Sigmoid colon (tissue), 7 donors: ENCODE data around the gene RPS15. TPM values are rescaled to one million over a fixed set of nuclear protein-coding genes. Genes with fewer than 3 reads are reported as not detected.

Experiments used
- DNase-seq: peaks from one replicate; pipeline ENCODE4 v3.0.0-alpha.2; 2019
- H3K27ac ChIP-seq, 4 donors: fragments of 200-600 bp; sonication (generic); one replicate each; pipeline ENCODE4 v1.5.1; 2016 to 2019; ENCODE audit warnings: mild to moderate bottlenecking in 1 of 4
- H3K27me3 ChIP-seq, 3 donors: fragments of 200-600 bp; sonication (generic); one replicate each; pipeline ENCODE4 v1.5.1; 2019; ENCODE audit warnings: mild to moderate bottlenecking in 1 of 3
- H3K36me3 ChIP-seq, 4 donors: fragments of 200-600 bp; sonication (generic); one replicate each; pipeline ENCODE4 v1.5.1; 2016 to 2019
- H3K4me1 ChIP-seq, 4 donors: fragments of 200-600 bp; sonication (generic); one replicate each; pipeline ENCODE4 v1.5.1; 2017 to 2019
- H3K4me3 ChIP-seq, 4 donors: fragments of 200-600 bp; sonication (generic); one replicate each; pipeline ENCODE4 v1.5.1; 2017 to 2019; ENCODE audit warnings: mild to moderate bottlenecking in 2 of 4, moderate library complexity in 1 of 4
- H3K9me3 ChIP-seq, 4 donors: fragments of 200-600 bp in 3 of 4; sonication (generic) in 3 of 4; one replicate each; pipeline versions ENCODE4 v1.5.1 to v1.6.1; 2013 to 2019
- EP300 ChIP-seq, 4 donors: sonication (generic); formaldehyde crosslinking; IDR thresholded peaks; one replicate each; pipeline ENCODE4 v1.6.1; 2017; ENCODE audit warnings: antibody characterized with exemption in 4 of 4
- POLR2A ChIP-seq, 2 donors: fragments of 450-650 bp; IDR thresholded peaks; one replicate each; pipeline ENCODE4 v1.6.1; 2016; ENCODE audit warnings: antibody characterized with exemption in 2 of 2, mild to moderate bottlenecking in 2 of 2, moderate library complexity in 2 of 2
- POLR2AphosphoS5 ChIP-seq, 4 donors: sonication (generic); formaldehyde crosslinking; IDR thresholded peaks; one replicate each; pipeline ENCODE4 v1.6.1; 2017; ENCODE audit warnings: antibody characterized with exemption in 4 of 4
- WGBS, 2 donors: extraction: QIAGEN DNeasy Blood & Tissue Kit; methylation state at CpG; one replicate each; pipeline ENCODE4 v1.1.7; 2013; 5-methylcytosine and 5-hydroxymethylcytosine counted together
- intact Hi-C: fragments of 100-400 bp; cut with DNase I; formaldehyde crosslinking; loops from one replicate; pipeline ENCODE4 v1.15.1; 2023
- polyA plus RNA-seq, 3 donors: library from polyadenylated mRNA; stranded (reverse); fragments of 200-250 nt; gene quantifications; one replicate each; pipeline ENCODE4 v1.2.3, GENCODE V29; 2013
- total RNA-seq, 4 donors: library from RNA; depleted of rRNA; stranded (reverse); fragments of >200 nt; gene quantifications; one replicate each; pipeline ENCODE4 v1.1.0, GENCODE V29; 2016
- TF ChIP-seq, protein P1 (sequence below), 4 experiments: fragments of 450-650 bp in 3 of 4; fragments of 200-600 bp in 1 of 4; IDR thresholded peaks; one replicate each; pipeline ENCODE4 v1.5.1; 2016 to 2019; ENCODE audit warnings: antibody characterized with exemption in 4 of 4, mild to moderate bottlenecking in 3 of 4, moderate library complexity in 2 of 4
- donor health status: healthy with polysubstance abuse.
- donor health status: Bipolar disorder and iron deficiency.
- donor health status: healthy.

The RPS15 gene
- total and polyA plus RNA-seq, 7 donors, result 2,516 to 5,641 (median 3,724) TPM

- Histone ChIP-seq H3K27ac (no peak overlapping the region), H3K27me3 (peaks cover 32 to 42% (median 36%) of the 10 kb centered on the region in 3 donors), H3K4me1 (peaks cover 0 to 24% (median 16%) of the 10 kb centered on the region in 4 donors), H3K4me3 (no peak overlapping the region), H3K36me3 (peaks cover 0 to 11% (median 3%) of the 10 kb centered on the region in 4 donors), H3K9me3 (no peaks in the 10 kb centered on the region)
- no peak for DNase-seq
- no peak for TF ChIP-seq POLR2A (IDR thresholded peaks at IDR 0.05)
- no peak for TF ChIP-seq EP300 (IDR thresholded peaks at IDR 0.05)
- TF ChIP-seq, protein P1, sequence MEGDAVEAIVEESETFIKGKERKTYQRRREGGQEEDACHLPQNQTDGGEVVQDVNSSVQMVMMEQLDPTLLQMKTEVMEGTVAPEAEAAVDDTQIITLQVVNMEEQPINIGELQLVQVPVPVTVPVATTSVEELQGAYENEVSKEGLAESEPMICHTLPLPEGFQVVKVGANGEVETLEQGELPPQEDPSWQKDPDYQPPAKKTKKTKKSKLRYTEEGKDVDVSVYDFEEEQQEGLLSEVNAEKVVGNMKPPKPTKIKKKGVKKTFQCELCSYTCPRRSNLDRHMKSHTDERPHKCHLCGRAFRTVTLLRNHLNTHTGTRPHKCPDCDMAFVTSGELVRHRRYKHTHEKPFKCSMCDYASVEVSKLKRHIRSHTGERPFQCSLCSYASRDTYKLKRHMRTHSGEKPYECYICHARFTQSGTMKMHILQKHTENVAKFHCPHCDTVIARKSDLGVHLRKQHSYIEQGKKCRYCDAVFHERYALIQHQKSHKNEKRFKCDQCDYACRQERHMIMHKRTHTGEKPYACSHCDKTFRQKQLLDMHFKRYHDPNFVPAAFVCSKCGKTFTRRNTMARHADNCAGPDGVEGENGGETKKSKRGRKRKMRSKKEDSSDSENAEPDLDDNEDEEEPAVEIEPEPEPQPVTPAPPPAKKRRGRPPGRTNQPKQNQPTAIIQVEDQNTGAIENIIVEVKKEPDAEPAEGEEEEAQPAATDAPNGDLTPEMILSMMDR (IDR thresholded peaks at IDR 0.05), result no peak
- no peak for TF ChIP-seq POLR2AphosphoS5 (IDR thresholded peaks at IDR 0.05)
- WGBS, 2 donors, result 79 to 80% methylated on average over 9 of the region's 9 CpGs
- intact Hi-C loops, result loop anchor here (10.0 kb wide), 1 partner anchor 305 kb away; no protein-coding TSS in a partner anchor
Observed at GRCh38 chr19:1459479-1459878, 21.3 kb downstream of the RPS15 start.

DNA sequence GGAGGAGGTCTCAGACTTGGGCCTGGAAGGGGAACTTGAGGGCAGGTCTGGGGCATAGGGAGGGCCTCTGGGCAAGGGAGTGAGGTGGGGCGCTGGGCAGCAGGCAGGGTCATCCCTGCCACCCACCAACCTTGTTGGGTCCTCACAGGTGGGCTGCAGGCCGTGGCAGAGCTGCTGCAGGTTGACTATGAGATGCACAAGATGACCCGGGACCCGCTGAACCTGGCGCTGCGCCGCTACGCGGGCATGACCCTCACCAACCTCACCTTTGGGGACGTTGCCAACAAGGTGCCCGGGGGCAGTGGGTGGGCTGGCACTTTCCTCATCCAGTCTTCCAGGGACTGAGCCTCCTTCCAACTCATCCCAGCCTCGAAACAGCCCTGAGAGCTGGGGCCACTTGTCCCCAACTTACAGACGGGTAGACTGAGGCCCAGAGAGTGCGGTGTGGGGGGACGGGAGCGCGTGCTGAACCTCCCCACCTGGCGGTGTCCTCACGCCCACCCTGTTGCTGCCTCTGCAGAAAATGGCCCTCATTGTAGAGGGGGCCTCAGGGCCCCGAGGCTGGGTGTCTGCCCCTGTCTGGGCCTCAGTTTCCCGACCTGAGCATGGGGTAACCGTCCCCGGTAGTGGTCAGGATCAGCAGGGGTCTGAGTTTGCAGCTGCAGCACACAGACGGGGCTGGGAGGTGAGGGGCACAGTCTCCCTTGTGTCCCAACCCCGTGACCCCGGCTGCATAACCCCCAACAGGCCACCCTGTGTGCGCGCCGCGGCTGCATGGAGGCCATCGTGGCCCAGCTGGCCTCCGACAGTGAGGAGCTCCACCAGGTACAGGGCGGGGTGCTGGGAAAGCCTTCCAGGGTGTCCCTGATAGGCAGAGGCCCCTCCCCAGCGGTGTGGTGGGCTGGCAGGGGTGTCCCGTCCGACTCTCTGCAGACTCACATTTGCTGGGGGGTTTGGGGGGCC, 22.1 kb downstream of the RPS15 start:
- peaks cover 0 to 11% (median 3%) of the 10 kb centered on the region in 4 donors for H3K36me3 ChIP-seq
- H3K9me3 ChIP-seq, result no peaks in the 10 kb centered on the region
- peaks cover 26 to 42% (median 36%) of the 10 kb centered on the region in 3 donors for H3K27me3 ChIP-seq
- H3K4me3 ChIP-seq, result no peak overlapping the region
- no peak for DNase-seq
- no peak overlapping the region for H3K27ac ChIP-seq
- TF ChIP-seq POLR2AphosphoS5 (IDR thresholded peaks at IDR 0.05) (no peak), EP300 (IDR thresholded peaks at IDR 0.05) (no peak), POLR2A (IDR thresholded peaks at IDR 0.05) (no peak)
- TF ChIP-seq, protein P1 (IDR thresholded peaks at IDR 0.05), result no peak
- intact Hi-C loops, result no loop called here
- 94 to 95% methylated on average over 36 of the region's 36 CpGs for WGBS, 2 donors
- peaks cover 0 to 21% (median 14%) of the 10 kb centered on the region in 4 donors for H3K4me1 ChIP-seq

DNA sequence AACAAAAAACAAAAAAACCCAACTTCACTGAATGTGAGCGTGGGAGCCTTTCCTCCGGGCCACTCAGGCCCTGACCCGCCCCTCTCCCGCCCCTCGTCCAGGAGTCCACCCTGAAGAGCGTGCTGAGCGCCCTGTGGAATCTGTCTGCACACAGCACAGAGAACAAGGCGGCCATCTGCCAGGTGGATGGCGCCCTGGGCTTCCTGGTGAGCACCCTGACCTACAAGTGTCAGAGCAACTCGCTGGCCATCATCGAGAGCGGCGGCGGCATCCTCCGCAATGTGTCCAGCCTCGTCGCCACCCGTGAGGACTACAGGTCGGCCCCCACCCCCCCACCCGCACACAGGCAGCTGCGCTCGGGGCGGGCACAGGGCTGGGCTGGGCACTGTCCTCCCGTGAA, 23.7 kb downstream of the RPS15 start:
- intact Hi-C loops, result no loop called here
- Histone ChIP-seq H3K36me3 (peaks cover 0 to 11% (median 3%) of the 10 kb centered on the region in 4 donors), H3K4me1 (peaks cover 0 to 21% (median 16%) of the 10 kb centered on the region in 4 donors), H3K27ac (no peak overlapping the region), H3K4me3 (no peak overlapping the region), H3K27me3 (peaks cover 19 to 42% (median 36%) of the 10 kb centered on the region in 3 donors), H3K9me3 (no peaks in the 10 kb centered on the region)
- DNase-seq, result no peak
- TF ChIP-seq EP300 (IDR thresholded peaks at IDR 0.05) (no peak), POLR2AphosphoS5 (IDR thresholded peaks at IDR 0.05) (no peak), POLR2A (IDR thresholded peaks at IDR 0.05) (no peak)
- TF ChIP-seq, protein P1 (IDR thresholded peaks at IDR 0.05), result no peak
- WGBS, 2 donors, result 93 to 95% methylated on average over 24 of the region's 24 CpGs

GRCh38 chr19:1465191-1466016, 27.2 kb downstream of the RPS15 start:
- Histone ChIP-seq H3K4me3 (no peak overlapping the region), H3K9me3 (no peaks in the 10 kb centered on the region), H3K36me3 (peaks cover 0 to 9% (median 3%) of the 10 kb centered on the region in 4 donors), H3K4me1 (peaks cover 0 to 52% (median 48%) of the 10 kb centered on the region in 4 donors), H3K27ac (no peak overlapping the region), H3K27me3 (peaks cover 44 to 61% (median 55%) of the 10 kb centered on the region in 3 donors)
- TF ChIP-seq, protein P1 (IDR thresholded peaks at IDR 0.05), result peak in 3 of 4 experiments; percentile 23 to 44 (median 33)
- TF ChIP-seq EP300 (IDR thresholded peaks at IDR 0.05) (no peak), POLR2A (IDR thresholded peaks at IDR 0.05) (no peak), POLR2AphosphoS5 (IDR thresholded peaks at IDR 0.05) (no peak)
- intact Hi-C loops, result no loop called here
- DNase-seq, result no peak
- 25 to 42% methylated on average over 83 of the region's 83 CpGs for WGBS, 2 donors
